Adrenal gland (tissue), 5 donors: ENCODE data around the gene CSH2.
"Not testable (repeated sequence)": the region's sequence is repeated elsewhere in the genome, so short reads cannot be mapped to it uniquely, and the experiment has no call there.

Experiments used
- POLR2A ChIP-seq, 2 donors: fragments of 450-650 bp; IDR thresholded peaks; one replicate each; pipeline ENCODE4 v1.6.1; 2017; ENCODE audit warnings: antibody characterized with exemption in 2 of 2, mild to moderate bottlenecking in 2 of 2, moderate library complexity in 1 of 2
- TF ChIP-seq, protein P1 (sequence below), 6 experiments: fragments of 450-650 bp in 4 of 6; fragments of 200-600 bp in 2 of 6; sonication (generic) in 1 of 6; IDR thresholded peaks; 1 replicate in 5 of 6; 2 replicates in 1 of 6; pipeline versions ENCODE4 v1.5.1 to v1.8.0; 2016 to 2021; ENCODE audit warnings: antibody characterized with exemption in 6 of 6, mild to moderate bottlenecking in 2 of 6, moderate library complexity in 1 of 6
- donor health status: DM: no; HTN: no; CAD: no.

- TF ChIP-seq, protein P1, sequence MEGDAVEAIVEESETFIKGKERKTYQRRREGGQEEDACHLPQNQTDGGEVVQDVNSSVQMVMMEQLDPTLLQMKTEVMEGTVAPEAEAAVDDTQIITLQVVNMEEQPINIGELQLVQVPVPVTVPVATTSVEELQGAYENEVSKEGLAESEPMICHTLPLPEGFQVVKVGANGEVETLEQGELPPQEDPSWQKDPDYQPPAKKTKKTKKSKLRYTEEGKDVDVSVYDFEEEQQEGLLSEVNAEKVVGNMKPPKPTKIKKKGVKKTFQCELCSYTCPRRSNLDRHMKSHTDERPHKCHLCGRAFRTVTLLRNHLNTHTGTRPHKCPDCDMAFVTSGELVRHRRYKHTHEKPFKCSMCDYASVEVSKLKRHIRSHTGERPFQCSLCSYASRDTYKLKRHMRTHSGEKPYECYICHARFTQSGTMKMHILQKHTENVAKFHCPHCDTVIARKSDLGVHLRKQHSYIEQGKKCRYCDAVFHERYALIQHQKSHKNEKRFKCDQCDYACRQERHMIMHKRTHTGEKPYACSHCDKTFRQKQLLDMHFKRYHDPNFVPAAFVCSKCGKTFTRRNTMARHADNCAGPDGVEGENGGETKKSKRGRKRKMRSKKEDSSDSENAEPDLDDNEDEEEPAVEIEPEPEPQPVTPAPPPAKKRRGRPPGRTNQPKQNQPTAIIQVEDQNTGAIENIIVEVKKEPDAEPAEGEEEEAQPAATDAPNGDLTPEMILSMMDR (IDR thresholded peaks at IDR 0.05): not testable (repeated sequence)
- TF ChIP-seq POLR2A (IDR thresholded peaks at IDR 0.05): not testable (repeated sequence)
These were observed 7.9 kb upstream of the CSH2 start for GRCh38 chr17:63881337-63881736.
